ENCODE results near the gene KLF7.

The KLF7 gene

DNA sequence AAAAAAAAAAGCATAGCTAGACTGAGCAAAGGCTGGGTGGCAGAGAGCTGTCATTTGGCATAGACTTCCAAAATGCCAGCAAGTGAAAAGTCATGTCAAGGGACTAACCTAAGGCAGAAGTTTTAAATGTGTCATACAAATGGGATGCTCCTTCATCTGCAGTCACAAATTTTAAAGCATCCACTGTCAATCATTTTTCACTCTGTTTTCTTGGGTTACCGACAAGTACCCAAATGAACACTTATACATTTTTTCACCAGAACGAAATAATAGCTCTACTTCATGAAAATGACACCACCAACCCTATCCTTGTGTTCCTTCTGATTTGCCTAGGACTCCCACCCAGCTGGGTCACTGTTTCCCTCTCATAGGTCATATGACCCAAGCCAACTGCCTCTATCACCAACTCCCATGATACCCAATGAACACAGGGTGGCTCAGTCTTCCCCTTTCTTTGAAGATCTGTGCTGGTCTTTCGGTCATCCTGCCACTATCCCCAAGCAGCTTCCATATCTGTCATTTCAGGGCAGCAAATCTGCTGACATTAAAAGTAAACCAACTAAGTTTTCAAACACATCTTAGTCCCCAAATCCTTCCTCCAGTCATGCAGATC is 21.5 kb downstream of the KLF7 start:
- DNase-seq, result no peak

DNA sequence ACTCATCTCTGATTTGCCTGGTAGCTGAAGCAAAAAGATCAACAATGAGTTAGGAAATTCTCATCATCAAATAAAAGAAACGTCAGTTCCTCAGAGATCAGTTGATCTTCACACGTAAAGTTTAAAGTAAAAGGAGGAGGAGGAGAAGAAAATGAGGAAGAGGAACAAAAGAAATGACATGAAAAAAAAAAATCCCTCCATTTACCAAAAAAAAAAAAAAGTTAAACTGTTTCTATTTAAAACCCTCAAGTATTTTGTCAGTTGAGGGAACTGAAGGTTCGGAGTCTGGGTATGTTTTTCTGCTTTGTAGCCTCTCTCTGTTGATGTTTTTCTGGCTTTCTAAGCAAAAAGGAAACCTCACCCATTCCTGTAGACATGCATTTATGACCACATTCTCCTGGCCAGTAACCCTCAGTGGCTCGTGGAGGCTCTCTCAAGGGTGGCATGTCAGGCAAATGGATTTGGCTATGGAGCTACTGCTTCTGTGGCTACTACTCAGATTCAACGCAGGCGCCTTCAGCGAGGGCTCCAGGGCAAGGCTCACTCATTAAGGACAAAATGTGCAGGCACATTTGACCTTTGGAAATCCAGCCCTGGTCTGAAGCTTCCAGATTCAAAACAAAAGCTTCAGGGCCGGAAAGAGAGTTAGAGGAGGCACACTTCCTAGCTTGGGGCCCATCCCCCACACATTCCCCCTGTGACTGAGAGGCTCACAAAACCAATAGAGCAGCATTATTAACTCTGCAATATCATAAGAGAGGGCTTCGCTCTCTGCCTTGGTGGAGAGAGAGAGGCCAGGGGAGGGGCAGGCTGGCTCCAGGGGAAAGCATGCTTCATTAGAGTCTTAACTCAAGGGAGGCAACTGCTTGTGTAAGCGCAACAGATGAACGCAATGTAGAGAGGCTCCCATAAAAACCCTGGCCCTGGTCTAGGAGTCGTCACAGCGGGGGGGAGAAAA is 22.3 kb downstream of the KLF7 start:
- DNase-seq, result no peak

DNA sequence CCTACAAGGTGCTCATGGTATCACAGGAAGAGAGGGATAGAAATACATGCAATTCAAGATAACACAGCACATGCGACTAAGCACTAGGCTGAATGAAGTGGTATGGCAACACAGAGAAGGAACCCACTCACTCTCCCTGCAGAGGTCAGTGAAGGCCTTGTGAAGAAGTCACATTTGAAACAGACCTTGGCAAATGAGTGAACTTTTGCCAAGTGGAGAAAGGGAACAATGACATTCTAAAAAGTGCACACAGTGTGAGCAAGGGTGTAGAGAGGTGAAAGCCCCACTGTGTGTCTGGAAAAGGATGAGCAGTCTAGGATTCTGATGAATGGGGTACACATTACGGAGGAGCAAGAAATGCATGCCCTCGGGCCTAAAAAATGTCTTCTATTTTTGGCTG is 23.3 kb downstream of the KLF7 start:
- DNase-seq, result no peak

DNA sequence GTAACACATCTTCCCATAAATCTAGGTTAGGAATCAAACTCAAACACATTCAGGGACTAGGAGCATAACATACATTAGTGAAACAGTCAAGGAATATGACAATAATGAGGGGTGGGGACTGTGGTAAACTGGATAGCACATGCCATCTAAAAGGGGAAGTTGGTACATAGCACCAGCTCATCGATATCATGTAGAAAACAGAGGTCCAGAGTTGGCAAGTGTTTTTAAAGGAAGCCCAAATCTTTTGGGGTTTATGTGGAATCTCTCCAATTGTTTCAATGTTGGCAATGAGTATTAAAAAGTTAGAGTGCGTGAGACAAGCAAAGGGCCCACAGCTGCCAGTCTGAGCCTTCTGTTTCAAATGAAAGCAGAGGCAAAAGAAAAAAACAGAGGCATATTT is 24.4 kb downstream of the KLF7 start:
- DNase-seq, result no peak

DNA sequence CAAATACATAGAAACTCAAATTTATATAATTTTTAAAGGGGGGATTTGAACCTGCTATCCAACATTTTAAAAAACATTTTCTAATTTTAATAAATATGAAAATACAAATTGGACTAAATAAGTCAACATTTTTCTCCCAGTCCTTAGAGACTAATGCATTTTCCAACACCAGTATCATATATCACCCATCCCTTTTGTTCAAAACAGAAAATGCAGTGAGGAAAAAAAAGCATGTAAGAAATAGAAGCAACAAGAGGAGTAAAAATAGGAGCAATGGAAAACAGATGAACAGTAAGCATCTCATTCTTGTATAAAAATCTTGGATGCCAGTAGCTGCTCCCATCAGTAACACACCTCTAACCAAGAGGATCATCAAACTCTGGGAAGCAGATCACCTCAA is 25.5 kb downstream of the KLF7 start:
- DNase-seq, result no peak

DNA sequence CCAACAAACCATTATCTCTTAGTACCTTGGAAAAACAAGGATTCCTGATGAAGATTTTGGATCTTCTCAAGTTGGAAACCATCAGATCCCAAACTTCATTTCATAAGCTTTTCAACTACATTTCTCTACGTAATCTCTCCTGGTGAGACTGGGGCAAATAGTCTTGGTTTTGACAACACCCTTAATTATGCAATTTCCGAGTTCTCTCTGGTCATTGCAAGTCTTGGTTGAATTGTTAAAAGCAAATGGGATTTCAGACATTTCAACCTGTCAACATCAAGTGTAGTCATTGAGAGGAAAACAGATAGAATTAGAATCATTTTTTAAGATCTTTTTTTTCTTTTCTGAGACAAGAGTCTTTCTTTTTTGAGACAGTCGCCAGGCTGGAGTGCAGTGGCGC is 26.2 kb downstream of the KLF7 start:
- DNase-seq, result no peak

DNA sequence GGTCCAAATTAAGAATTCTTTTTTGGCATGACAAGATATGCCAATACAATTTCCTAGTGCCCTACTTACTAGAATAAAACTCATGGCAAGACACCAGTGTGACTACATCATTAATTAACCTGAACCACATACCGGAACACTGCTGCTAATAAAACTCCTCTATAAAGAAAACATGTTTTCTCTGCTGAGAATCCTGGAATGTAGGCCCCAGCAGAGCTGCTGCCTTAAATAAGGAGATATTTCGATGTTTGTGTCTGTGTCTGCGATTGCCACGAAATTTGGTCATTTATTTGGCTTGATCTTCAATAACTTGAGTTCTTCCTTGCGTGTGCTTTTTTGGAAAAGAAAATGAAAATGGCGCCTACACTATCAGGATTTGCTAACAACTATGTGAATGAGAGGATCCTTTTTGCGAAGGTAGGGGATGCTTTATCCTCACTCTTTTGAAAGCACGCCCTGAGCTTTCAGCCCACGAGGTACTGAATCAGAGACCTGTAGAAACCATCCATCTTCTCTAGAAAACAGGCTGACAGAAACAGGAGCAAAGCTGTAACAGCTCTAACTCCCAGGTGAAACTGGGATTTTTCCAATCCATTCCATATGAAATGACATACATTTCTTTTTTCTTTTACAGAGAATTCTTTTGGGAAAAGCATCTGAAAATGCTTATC is 27.0 kb downstream of the KLF7 start:
- no peak for DNase-seq

DNA sequence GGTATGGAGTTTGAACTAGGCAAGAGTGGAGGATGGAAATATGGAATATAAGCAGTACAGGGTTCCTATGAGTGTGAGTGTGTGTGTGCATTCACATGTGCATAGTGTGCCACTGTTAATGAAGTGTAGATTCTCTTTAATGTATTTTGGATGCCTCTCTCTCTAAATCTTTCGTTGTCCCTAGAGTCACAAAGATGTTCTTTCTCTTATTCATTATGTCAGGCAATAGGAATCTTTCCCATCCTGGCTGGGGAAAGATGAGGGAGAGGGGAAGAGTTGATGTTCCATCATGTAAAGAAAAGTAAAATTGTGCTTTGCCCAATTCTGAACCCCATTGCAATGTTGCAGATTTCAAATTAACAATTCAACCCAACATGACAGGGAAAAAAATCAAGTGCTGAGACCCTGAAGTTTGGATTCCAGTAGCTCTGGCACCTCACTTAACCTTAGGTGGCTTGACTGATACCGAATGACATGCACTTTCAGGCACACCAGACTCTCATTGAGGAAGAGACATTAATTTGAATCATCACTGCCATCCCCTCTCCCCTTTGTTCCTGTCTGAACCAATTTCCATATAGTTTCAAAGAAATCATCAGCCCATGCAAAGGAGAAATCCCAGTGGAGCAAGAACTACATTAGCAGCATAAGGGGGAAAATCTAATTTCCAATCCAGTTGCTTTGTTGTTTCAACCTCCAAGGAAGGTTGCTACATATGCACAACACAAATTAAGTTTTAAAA is 28.0 kb downstream of the KLF7 start:
- peak in 1 of 2 experiments; percentile 48 for DNase-seq

DNA sequence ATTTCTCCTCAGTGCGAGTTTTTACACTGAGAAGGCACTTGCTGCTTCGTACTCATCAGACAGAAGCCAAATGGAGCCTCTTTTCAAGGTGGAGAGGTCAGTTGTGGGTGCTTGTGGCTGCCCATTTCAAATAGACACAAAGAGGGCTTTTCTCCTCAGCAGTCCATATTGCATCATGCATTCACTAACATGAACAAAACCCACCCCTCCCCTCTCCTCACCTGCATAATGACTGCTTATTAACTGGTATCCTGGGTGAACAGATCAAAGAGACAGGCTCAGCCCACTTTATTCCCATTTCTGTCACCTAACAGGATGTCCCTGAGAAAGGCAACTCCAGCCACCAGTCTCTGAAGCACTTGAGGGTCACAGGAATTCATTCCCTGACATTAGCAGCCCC is 28.9 kb downstream of the KLF7 start:
- DNase-seq, result no peak

DNA sequence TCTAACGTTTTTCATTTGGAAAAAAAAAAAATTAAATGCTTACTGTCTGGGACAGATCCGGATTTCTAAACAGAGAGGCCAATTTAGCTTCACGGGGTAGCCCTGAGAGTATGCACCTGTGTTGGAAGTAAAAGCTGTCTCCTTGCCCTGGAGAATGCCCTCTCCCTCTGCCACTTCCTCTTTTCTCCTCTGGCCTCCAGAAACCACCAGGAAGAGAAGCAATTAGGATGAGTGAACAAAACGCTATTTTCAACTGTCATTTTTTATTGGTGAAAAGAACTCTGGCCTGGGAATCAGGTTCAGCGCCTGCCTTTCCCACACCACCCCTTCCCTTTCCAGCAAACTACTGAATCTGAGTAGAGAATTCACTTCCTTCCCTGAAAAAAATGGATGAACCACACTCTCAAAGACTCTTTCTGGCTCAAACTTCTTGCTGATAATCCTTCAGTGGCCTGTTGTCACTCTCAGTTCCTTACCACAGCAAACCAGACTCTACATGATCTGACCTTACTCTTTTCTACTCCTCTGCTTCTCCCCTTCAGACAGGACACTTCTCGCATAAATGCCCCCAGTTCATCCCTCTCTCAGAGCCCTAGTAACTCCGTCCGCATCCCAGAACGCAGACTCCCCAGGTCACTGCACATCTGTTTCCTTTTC is 29.8 kb downstream of the KLF7 start:
- no peak for DNase-seq

DNA sequence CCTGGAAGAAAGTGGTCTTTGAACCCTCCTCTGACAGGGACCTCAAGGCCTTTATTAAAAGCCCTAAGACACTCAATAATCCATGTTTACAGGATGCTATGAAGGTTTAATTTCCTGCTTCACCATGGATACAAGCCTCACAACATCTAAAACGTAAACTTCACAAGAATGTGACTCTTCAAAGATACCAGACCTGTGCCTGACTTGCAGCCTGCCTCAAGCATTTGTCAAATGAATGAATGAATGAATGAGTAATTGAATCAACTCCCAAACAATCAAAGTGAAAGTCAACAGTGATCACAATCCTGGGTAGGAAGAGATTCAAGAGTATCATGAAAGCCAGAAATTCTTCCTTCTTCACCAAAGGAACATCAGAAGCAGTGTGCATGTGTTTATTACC is 30.4 kb downstream of the KLF7 start:
- DNase-seq, result no peak

DNA sequence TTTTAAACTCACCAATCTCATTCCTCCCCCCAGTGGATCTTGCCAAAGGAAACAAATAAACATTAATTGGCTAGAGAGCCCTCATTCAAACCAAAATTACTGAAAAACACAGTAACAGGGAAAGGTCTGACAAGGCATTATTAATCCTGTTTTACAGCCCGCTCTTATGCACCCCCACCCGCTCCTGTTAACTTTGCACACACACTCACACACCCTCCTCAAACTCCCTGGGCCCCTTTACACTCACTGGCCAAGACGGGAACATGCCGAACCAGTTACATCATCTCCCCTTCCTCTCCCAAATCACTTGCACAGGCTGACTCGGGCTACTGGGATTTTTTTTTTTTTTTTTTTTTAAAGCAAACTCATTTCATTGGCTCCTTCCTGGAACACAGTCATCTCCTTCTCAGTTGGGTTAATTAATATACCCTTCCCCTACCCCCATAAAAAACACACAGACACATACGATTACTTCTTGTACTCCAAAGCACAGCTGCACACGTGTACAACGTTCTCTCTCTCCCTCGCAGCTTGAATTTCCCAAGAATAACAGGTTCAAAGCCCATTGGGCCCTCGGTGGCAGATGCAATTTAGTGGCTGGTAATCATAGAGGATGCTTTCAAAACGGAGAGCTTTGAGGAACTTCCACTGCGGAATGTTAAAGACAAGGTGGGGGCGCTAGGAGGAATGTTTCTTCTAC is 31.8 kb downstream of the KLF7 start:
- no peak for DNase-seq

DNA sequence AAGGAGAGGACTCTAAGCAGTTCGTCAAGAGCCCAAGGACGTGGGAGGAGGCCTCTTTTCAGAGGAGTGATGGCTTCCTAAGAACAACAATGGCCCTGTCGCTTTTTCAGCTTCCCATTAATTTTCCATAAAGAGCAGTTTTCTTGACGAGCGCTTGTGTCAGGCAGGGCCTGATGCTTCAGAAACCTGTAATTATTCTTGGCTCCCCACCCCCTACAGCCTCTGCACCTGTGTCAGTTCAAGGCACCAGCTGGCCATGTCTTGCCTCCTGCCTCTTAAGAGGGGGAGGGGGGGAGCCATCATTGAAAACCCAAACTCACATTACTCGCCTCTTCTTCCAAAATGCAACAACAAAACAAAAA is 32.3 kb downstream of the KLF7 start:
- no peak for DNase-seq

DNA sequence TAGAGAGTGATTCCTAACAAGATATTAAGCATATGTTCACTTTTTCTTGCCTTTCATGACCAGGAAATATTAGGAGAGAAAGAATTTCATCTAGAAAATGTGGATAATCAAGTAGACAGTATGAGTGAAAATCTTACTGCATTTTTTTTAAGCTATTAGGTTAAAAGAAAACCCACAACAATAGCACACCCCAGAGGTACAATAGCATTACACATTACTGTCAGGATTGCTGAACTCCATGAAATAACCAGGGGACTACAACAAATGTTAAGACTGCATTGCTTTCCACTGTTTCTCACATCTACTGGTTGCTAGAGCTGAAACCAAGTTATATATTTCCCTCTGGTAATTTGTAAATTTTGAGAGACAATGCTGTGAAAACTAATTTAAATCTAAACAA is 33.7 kb downstream of the KLF7 start:
- DNase-seq, result no peak

DNA sequence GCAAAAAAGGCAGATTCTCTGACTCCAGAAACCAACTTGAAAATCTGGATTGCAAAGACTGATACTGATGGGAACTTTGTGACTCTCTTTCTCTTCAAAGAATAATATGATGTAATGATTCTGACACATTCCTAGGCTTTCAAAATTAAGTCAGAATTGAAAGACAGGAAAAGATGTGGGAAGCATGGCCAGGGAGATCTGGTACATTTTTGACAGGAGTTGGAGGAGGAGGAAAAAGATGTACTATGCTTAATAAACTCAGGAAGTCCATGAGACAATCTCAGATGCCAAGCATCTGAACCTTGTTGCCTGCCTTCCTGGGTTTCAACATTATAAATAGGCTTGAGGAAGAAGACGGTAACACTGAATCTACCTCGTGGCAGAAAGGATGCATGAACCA is 34.2 kb downstream of the KLF7 start:
- DNase-seq, result no peak

DNA sequence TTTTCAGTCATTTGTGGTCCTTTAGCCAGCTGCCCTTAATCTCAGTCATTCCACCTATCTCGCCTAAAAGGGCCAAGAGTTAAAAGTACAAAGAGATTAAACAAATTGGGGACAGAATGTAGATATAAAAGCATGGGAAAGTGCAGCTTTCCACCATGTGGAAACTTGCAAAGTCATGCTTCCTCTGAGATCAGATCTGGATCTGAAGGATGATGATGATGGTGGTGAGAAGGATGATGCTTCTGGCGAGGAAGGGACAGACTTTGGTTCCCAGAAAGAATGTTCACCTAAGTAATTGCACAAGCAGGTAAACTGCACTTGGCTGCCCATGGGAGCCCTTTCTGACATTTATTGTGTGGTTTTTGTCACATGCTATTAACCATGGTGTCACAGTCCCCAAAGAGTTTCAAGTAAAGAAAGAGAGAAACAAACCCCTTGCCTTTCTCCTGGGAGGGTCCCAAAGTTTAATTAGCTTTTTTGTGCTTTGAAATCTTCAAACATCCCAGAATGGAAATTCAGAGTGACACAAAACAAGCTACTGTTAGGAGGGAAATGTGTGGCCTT is 34.7 kb downstream of the KLF7 start:
- DNase-seq, result no peak

DNA sequence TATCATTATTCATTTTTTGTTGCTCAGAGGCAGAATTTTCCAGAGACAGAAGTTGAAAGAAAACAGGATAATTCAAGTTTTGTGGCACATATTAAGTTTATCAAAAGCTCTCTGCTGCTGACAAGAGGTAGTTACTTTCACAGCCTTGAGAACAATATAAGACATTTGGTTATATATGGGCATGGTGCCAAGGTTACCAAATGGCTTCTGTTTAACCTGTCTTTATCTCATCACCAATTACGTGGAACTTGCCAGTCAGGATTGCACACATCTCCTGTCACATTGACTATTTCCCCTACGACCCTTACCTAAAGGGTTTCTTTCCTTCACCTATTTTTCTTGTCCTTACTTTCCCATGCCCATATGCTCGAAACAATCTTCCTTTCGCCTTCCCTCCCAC is 35.9 kb downstream of the KLF7 start:
- DNase-seq, result no peak

DNA sequence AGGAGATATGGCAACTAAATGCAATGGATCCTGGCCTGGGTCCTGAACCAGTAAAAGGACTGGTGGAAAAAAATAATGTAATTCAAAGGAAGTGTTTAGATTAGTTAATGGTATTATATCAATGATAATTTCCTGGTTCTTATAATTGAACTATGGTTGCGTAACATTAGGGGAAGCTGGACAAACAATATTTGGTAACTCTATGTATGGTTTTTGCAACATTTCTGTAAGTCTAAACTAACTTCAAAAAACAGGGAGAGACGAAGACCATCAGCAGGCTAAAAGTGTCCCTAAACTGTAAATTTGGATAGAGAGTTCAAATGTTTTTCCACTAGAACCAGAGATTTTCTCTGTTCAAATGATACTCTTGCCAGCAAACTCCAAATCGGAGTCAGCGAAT is 36.9 kb downstream of the KLF7 start:
- DNase-seq, result no peak

DNA sequence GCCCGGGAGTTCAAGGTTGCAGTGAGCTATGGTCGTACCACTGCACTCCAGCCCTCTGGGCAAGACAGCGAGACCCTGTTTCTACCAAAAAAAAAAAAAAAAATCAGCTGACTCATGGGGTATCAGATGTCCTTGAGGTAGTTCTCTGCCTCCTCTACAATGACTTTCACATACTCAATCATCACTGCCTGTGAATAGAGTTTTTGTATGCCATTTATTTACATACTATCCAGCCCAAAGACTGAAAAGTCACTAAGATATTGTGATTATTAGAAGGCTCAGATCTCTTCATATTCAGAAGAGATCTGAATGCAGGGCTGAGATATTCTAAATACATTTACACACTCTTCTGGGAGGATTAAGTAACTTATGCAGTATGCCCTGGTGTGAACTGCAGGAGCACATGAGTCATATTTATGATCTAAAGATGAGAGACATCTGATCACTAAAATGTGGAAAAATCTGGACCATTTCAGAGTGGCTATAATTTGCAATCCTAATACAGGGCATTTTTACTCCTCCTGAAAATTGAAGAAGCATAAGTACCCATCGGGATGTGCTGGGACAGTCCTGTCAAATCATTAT is 38.9 kb downstream of the KLF7 start:
- DNase-seq, result no peak

DNA sequence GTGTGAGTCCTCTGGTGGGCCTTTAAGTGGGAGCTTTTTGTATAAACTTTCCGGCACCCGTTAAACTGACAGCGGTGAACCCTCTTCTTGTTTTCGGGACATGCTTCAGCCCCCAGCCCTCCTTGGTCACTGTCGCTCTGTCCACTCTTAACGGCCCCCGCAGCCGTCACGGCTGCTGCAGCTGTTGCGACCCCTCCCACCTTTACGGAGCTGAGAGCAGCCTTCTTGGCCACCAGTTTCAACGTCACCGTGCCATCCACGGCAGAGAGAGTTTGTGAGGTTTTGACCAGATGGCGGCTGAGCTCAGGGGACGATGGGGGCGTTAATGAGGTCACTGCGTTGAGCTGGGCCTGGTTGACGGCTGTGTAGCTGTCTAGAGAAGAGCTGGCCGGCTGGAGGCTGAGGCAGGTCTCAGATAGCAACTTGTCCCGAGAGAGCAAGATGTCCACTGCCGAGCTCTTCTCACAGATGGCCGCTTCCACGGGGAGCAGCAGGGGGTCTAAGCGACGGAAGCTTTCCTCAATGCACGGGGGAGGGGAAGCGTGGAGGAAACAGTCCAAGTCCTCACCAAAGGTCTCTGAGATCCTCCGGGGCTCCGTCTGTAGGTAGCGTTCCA is 41.9 kb downstream of the KLF7 start:
- DNase-seq, result no peak

DNA sequence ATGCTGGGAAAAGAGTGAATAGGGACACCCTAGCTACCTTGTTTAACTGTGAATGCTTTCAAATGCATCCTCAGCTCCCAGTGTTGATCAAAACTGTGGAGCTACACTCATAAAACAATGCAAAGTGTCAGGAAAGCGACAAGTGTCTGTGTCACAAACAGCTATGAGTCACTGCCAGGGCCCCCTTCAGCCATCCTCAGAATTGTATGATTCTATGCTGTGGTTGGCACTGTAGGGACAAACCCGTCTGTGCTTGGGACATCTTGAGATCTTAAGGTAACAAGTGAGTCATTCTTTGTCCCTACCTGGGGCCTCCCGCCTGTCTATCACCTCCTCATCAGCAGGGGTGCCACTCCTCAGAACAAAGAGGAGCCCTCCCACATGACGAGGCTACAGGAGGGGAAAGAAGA is 42.4 kb downstream of the KLF7 start:
- DNase-seq, result no peak

Measured in NCI-H526 (cell line).